Kidney (tissue), 14 donors: ENCODE data around the gene SEMA3A. TPM values are rescaled to one million over a fixed set of nuclear protein-coding genes. Genes with fewer than 3 reads are reported as not detected.

Source experiments
- DNase-seq, 5 donors: peaks; one replicate each; pipeline ENCODE4 v3.0.0-alpha.2; 2013 to 2020
- FAIRE-seq: peaks from 2 replicates; lab custom pipeline; 2012; peaks lifted over from hg19 to GRCh38; lab: Jason Lieb, UNC
- H3K27ac ChIP-seq, 2 donors: one replicate each; pipeline ENCODE4 v1.7.0; 2013; ENCODE audit warnings: low read depth in 2 of 2, low read length in 2 of 2, inconsistent platforms in 1 of 2
- H3K27me3 ChIP-seq: one replicate; pipeline ENCODE4 v1.7.1; 2013; ENCODE audit warnings: low read length, inconsistent platforms; ENCODE audit not compliant: control insufficient read depth, insufficient read depth
- H3K36me3 ChIP-seq, 3 donors: one replicate each; pipeline versions ENCODE4 v1.7.0 to v1.7.1; 2013; ENCODE audit warnings: low read length in 3 of 3, control low read depth in 1 of 3, inconsistent platforms in 1 of 3; ENCODE audit not compliant: insufficient read depth in 3 of 3, control insufficient read depth in 2 of 3
- H3K4me1 ChIP-seq, 3 donors: one replicate each; pipeline versions ENCODE4 v1.7.0 to v1.7.1; 2013; ENCODE audit warnings: low read length in 3 of 3, inconsistent platforms in 1 of 3, low read depth in 1 of 3; ENCODE audit not compliant: control insufficient read depth in 2 of 3, insufficient read depth in 2 of 3
- H3K4me3 ChIP-seq, 3 donors: one replicate each; pipeline versions ENCODE4 v1.7.0 to v1.8.1; 2013; ENCODE audit warnings: low read length in 3 of 3, control low read depth in 1 of 3, inconsistent platforms in 1 of 3
- H3K9ac ChIP-seq, 3 donors: one replicate each; pipeline versions ENCODE4 v1.7.0 to v1.7.1; 2013; ENCODE audit warnings: low read length in 3 of 3, control low read depth in 1 of 3, inconsistent platforms in 1 of 3
- H3K9me3 ChIP-seq, 3 donors: one replicate each; pipeline versions ENCODE4 v1.7.0 to v1.7.1; 2013; ENCODE audit warnings: low read length in 3 of 3, control low read depth in 1 of 3, inconsistent platforms in 1 of 3; ENCODE audit not compliant: control insufficient read depth in 2 of 3, insufficient read depth in 1 of 3
- CTCF ChIP-seq: IDR thresholded peaks from 3 replicates; pipeline ENCODE4 v1.5.1; 2012; ENCODE audit warnings: mild to moderate bottlenecking, moderate library complexity, borderline replicate concordance; ENCODE audit not compliant: insufficient read depth; ENCODE audit errors: extremely low read depth
- intact Hi-C: fragments of 100-400 bp; cut with DNase I; formaldehyde crosslinking; loops from one replicate; pipeline ENCODE4 v1.11.1; 2022
- polyA plus RNA-seq: library from polyadenylated mRNA; stranded (reverse); fragments of 350-450 nt; fragmentation: Illumina TruSeq; extraction: RNeasy Lipid Tissue Mini Kit (QIAGEN cat#74804); gene quantifications from one replicate; pipeline ENCODE4 v1.2.3, GENCODE V29; 2014; ENCODE audit warnings: low read depth, low replicate concordance; ENCODE audit not compliant: insufficient read depth
- total RNA-seq: library from RNA; stranded (reverse); fragmentation: NEBNext Ultra II Directional; extraction: Animal tissue kit (Norgen Biotek cat#: 25700); gene quantifications from one replicate; pipeline ENCODE4 v1.2.1, GENCODE V29; 2021
- donor health status: control.
- donor health status: control.
- donor health status: control.
- donor health status: control.
- donor health status: control.
- donor health status: DM: yes; HTN: yes; CAD: no.
- donor health status: Normal renal cell carcinoma (clear cell type).

The SEMA3A gene
- total and polyA plus RNA-seq, 2 donors from 2014 or later = 0.34 to 10.7 TPM

- H3K4me3 ChIP-seq = no peak overlapping the region
These were observed 180.9 kb downstream of the SEMA3A start for GRCh38 chr7:84013616-84014240.

DNA sequence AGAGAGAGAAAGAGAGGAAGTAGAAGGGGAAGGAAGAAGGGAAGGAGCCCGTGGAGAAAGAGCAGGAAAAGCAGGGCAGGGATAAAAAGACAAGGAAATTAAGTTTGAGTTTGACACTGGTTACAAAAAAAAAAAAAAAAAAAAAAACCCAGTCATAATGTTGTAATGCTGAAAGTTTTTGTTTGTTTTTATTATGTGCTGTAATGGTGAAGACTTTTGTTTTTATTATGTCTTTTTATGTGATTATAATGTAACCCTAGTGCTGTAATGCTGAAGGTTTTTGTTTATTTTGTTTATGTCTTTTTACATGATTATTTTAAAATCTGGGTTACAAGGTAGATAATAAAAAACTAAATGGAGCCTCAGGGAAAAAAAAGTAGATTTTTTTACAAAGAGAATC lies 184.8 kb downstream of the SEMA3A start:
- H3K9me3 ChIP-seq = no peaks in the 10 kb centered on the region
- no peak for TF ChIP-seq CTCF
- no peaks in the 10 kb centered on the region for H3K27me3 ChIP-seq
- H3K36me3 ChIP-seq = no peaks in the 10 kb centered on the region
- H3K9ac ChIP-seq = no peak overlapping the region
- H3K27ac ChIP-seq = no peak overlapping the region
- H3K4me1 ChIP-seq = no peaks in the 10 kb centered on the region
- H3K4me3 ChIP-seq = no peak overlapping the region
- intact Hi-C loops = no loop called here
- no peak for FAIRE-seq
- no peak for DNase-seq

More at GRCh38 chr7:84013616-84014240, 180.9 kb downstream of the SEMA3A start:
- no peak for TF ChIP-seq CTCF
- intact Hi-C loops = no loop called here
- Histone ChIP-seq H3K36me3 (no peaks in the 10 kb centered on the region), H3K27me3 (no peaks in the 10 kb centered on the region), H3K9me3 (no peaks in the 10 kb centered on the region), H3K9ac (no peak overlapping the region), H3K4me1 (no peaks in the 10 kb centered on the region), H3K27ac (no peak overlapping the region)
- no peak for DNase-seq
- no peak for FAIRE-seq

DNA sequence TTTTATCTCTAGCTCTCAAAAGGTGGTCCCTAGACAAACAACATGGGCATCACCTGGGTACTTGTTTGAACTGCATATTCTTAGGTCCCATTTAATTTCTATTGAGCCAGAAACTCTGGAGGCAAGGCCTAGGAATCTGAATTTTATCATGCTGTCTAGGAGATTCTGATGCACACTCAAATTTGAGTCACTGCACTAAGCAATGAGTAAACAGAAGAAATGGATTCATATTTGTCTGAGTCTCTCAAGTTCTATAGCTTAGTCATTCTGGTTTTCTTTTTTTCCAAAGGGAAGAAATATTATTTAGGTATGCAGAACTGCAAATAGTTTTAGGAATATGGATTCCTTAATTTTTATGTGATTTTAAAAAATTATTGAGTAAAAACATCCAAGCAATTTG lies 185.5 kb downstream of the SEMA3A start:
- Histone ChIP-seq H3K36me3 (no peaks in the 10 kb centered on the region), H3K9me3 (no peaks in the 10 kb centered on the region), H3K27me3 (no peaks in the 10 kb centered on the region), H3K4me1 (no peaks in the 10 kb centered on the region), H3K27ac (no peak overlapping the region), H3K4me3 (no peak overlapping the region), H3K9ac (no peak overlapping the region)
- FAIRE-seq = no peak
- no peak for TF ChIP-seq CTCF
- intact Hi-C loops = no loop called here
- DNase-seq = no peak

- FAIRE-seq (no peak), DNase-seq (no peak)
- Histone ChIP-seq H3K9ac (no peak overlapping the region), H3K36me3 (no peaks in the 10 kb centered on the region), H3K27ac (no peak overlapping the region), H3K4me1 (no peaks in the 10 kb centered on the region), H3K4me3 (no peak overlapping the region), H3K27me3 (no peaks in the 10 kb centered on the region), H3K9me3 (no peaks in the 10 kb centered on the region)
- intact Hi-C loops = no loop called here
- TF ChIP-seq CTCF = no peak
These were observed 191.4 kb downstream of the SEMA3A start for GRCh38 chr7:84003191-84003590.
